M059J (cell line): ENCODE results near the gene F5. TPM values are rescaled to one million over a fixed set of nuclear protein-coding genes. Genes with fewer than 3 reads are reported as not detected.
A peak's percentile ranks its signal among the peaks of the same experiment; 100 is the strongest.

Experiments
- DNase-seq: peaks from one replicate; pipeline ENCODE4 v3.0.0-alpha.2; 2012; ENCODE audit warnings: low read depth
- total RNA-seq: library from RNA; depleted of rRNA; stranded (reverse); fragments of >200 nt; shearing (Covaris generic); gene quantifications from 2 replicates; pipeline ENCODE4 v1.2.3, GENCODE V29; 2014; rRNA removed

Gene F5
- total RNA-seq, 1 experiment from 2014 or later = not detected

DNA sequence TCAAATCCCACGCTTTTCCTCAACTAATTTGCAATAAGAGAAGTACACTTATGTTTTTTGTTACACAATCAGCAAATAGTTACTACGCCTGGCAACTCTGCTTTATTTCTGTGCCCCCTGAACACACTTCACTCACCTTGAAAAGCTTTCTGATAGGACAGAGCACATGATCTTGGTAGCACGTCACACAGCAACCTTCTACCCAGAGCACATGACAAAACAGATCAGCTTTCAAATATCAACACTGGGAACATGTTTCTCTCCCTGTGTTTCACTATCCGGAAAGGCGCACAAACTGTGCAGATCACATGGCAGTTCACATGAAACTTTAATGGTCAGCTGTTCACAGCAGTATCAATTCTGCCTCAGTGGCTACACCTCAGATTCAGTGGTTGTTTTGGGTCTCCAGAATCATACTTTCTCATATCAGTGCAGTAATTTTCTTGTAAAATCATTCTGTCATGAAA is 102.7 kb downstream of the F5 start:
- no peak for DNase-seq

DNA sequence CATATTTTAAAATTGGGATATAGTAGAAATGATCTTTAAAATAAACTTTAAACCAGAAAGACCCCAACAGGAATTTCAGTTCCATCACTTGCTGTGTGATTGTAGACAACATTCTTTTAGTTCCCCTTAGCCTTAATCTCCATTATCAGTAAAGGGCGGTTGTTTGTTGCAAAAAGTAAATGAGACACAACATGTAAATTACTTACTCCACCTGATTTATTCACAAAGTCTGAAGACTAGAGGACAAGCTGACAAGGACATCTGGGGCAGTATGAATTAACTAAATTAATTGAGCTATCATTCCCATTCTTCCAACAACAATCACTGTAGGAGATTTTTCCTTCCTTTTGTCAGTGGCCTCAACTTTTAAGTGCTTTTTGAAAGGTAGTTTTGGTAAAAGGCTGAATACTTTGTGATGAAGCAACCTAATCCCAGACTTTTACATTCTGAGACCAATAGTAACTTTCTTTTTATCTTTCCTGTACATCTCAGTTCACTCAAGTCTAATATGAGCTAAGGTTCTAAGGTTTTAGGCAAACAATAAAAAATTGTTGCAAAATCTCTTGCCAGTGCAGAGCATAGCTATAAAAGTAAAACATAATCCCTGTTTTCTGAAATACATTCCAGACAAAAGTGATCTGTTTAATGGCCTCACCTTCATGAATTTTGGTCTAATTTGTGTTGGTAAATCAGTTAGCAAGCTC is 106.8 kb downstream of the F5 start:
- DNase-seq = no peak

DNA sequence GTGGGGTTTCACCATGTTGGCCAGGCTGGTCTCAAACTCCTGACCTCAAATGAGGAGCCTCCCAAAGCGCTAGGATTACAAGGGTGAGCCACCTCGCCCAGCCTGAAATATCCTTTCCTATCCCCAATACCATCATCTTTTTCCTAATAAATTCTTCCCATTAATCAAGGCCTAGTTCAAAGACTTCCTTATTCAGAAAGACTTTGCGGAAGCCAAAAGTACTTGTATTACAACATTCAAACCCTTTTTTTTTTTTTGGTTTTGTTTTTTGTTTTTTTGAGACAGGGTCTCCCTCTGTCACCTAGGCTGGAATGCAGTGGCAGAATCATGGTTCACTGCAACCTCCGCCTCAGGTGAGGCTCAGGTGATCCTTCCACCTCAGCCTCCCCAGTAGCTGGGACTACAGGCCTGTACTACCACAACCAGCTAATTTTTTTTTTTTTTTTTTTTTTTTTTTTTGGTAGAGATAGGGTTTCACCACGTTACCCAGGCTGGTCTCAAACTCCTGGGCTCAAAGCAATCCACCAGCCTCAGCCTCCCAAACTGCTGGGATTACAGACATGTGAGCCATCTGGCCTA is 108.1 kb downstream of the F5 start:
- no peak for DNase-seq

DNA sequence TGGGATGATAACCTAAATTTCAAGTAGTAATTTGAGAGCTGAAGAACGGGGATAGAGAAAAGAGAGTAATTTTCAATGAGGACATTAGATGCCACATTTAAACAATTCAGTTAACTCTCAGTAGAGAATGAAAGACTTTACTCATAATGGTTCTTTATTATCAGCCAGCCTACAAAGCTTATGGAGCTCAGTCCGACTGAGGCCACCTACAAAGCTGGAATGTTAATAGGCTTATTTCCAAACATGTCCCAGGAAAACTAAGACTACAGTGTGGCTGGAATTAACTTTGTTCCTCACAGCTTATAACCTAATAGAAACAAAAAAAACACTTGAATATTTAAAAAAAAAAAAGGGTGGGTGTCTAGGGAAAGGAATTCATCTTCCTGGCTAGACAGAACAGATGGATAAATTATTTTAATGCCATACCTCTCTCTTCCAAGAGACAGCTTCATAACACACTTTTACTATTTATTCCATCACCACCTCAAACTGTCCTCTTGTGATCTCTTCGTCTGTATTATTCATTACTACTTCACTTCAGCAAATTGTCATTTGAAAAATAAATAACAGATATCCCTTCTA is 110.4 kb downstream of the F5 start:
- no peak for DNase-seq

DNA sequence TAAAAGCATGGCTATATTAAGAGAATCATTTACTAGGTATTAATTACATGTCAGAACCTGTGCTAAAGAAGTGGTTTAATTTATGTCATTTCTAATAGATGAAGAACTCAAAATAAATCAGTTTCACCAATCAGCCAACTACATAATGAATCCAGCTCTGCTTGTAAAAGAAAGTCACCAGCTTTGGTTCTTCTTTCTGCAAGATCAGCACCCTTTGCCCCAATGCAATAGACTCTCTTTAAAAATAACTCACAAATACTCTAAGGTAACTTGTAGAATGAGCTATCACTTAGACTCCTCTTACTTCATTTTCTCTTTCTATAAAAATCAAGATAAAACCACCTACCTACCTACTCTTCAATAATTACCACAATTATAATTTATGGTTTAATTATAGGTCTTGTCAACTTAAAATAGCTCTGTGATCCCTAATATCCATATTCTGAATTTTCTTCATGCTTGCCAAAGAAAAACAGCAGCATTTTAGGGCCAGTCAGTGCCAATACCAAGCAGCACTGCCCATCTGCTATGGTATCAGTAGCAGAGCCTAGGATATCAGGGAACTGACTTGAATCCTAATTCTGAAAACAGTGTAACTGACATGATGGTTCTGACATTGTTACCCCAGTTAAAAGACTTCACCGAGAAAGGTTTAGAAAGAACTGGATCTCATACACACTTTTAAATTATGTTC is 111.8 kb downstream of the F5 start:
- DNase-seq = no peak

DNA sequence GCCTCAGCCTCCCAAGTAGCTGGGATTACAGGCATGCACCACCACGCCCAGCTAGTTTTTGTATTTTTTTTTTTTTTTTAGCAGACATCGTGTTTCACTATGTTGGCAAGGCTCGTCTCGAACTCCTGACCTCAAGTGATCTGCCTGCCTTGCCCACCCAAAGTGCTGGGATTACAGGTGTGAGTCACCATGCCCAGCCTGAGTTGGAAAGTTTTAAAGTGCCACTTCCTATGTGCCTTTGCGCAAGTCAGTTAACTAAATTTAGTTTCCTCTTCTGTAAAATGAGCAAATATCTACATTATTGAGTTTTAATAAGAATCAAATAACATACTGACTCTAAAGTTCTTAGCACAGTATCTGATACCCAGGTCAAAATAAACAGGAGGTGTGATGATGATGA is 112.9 kb downstream of the F5 start:
- peak; percentile 36 for DNase-seq

DNA sequence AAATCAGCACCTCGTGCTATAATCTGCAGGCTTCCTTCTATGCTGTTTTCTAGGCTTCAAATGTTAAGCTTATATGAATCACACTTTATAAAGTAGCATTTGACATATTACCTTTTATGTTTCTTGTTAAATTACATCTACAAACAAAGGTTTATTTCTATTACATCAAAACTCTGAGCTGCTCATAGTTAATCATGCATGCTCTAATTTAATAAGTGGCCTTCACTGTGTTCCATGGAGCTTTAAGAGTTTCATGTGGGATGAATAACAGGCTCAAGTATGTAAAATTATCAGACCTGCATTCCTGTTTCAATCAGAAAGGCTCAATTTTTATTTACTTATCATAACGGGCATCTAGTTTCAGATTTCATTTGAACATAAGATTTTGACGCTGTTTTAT is 113.5 kb downstream of the F5 start:
- peak; percentile 65 for DNase-seq

DNA sequence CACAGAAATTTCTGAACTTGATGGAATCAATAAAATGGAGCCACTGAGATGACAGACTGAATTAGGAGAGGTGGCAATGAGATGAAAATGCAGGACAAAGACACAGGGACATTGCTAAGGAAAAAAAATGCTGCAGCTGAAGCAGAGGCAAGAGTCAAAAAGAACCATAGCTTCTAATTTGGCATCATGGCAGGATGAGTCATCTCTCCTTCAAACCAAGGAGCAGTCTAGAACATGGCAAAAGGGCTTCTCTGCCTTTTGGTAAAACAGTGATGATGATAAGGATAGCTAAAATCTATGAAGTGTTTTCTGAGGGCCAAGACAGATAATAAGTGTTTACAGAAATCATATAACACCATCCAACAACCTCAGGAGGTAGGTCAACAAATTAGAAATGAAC is 117.3 kb downstream of the F5 start:
- peak; percentile 51 for DNase-seq

DNA sequence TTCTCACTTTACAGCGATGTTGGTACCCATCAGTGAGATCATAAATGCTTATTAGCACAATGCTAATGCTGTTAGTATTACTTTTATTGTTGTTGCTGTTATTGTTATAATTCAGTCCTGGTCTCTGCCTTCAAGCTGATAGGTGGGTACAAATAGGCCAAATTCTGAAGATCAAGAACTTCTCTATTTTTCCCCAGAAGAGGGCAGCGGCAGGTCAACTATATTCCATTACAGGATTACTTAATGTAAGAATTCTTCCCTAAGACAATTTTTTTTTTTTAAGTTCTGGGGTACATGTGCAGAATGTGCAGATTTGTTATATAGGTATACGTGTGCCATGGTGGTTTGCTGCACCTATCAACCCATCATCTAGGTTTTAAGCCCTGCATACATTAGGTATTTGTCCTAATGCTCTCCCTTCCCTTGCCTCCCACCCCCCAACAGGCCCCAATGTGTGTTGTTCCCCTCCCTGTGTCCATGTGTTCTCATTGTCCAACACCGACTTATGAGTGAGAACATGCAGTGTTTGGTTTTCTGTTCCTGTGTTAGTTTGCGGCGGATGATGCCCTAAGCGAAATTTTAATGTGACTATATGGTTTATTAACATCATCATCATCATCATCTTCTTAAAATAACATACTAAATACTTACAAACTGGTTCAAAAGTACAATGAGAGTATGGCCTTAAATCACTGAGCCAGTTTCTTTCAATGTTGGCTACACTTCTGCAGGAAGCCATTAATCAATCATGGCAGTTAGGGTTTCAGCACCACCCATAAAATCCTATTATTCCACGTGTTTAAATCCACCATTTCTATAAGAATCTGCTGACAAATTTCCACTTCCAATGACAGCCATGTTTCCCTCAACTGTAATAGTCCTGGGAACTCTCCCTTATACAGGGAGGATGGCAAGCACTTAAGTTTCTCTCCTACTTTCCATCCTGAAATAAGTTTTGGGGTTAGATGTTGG is 119.7 kb downstream of the F5 start:
- DNase-seq = peak; percentile 52

DNA sequence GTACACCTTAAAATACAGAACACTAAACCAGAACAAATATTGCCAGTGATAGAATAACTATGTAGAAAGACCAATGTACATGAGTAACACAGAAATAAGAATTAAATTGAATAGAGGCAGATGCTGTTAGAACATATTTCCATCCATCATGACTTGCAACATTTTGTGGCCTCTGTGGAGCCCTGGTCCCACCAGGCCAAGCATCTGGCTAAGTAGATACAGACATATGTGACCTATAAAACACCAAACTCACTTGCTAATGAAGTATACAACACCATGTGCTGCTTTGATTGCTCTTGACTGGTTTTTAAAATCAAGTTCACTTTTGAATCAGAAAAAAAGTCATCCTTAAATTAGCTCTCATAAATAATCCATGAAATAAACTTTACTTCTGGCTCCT is 121.0 kb downstream of the F5 start:
- no peak for DNase-seq

Other genes with a start within 250 kb of the F5 start
- gene NME7, start 218.7 kb downstream of the F5 start, total RNA-seq = 93.6 and 104 TPM in 2 replicates
- 58.4 and 58.8 TPM in 2 replicates for gene BLZF1, start 218.3 kb downstream of the F5 start, total RNA-seq
- 0.37 and 1.4 TPM in 2 replicates for gene CCDC181, start 159.0 kb downstream of the F5 start, total RNA-seq
- 8.1 and 10.4 TPM in 2 replicates for gene SLC19A2, start 100.5 kb downstream of the F5 start, total RNA-seq
- not detected in 2 replicates for gene SELP, start 43.6 kb upstream of the F5 start, total RNA-seq
- 0.15 TPM in 1 of 2 replicates, not detected in the other for gene SELL, start 125.1 kb upstream of the F5 start, total RNA-seq
- gene SELE, start 147.6 kb upstream of the F5 start, total RNA-seq = not detected in 2 replicates
- gene METTL18, start 208.4 kb upstream of the F5 start, total RNA-seq = 3.4 and 5.4 TPM in 2 replicates